NCI-H2081 (cell line): Measurements from ENCODE around the gene PDSS2.
"Not testable (repeated sequence)": the region's sequence is repeated elsewhere in the genome, so short reads cannot be mapped to it uniquely, and the experiment has no call there.

Experiments used
- DNase-seq, 2 experiments: peaks; one replicate each; lab custom pipeline; 2025; lab: John Stamatoyannopoulos, UW

Gene PDSS2

GRCh38 chr6:107418118-107418517 is 41.2 kb downstream of the PDSS2 start:
- no peak for DNase-seq

GRCh38 chr6:107416145-107416544 is 43.2 kb downstream of the PDSS2 start:
- DNase-seq = no peak

GRCh38 chr6:107413966-107414645 is 45.3 kb downstream of the PDSS2 start:
- no peak for DNase-seq

- DNase-seq = no peak
These were observed 48.2 kb downstream of the PDSS2 start for GRCh38 chr6:107411161-107411560.

- DNase-seq = no peak
These were observed 49.4 kb downstream of the PDSS2 start for GRCh38 chr6:107409942-107410341.

GRCh38 chr6:107408714-107409113 is 50.6 kb downstream of the PDSS2 start:
- DNase-seq = no peak

GRCh38 chr6:107405002-107405401 is 54.4 kb downstream of the PDSS2 start:
- DNase-seq = no peak

- DNase-seq = no peak
These were observed 56.8 kb downstream of the PDSS2 start for GRCh38 chr6:107402533-107402932.

- no peak for DNase-seq
These were observed 57.8 kb downstream of the PDSS2 start for GRCh38 chr6:107401573-107401972.

GRCh38 chr6:107400616-107401147 is 58.7 kb downstream of the PDSS2 start:
- no peak for DNase-seq

- no peak for DNase-seq
These were observed 59.4 kb downstream of the PDSS2 start for GRCh38 chr6:107399935-107400334.

GRCh38 chr6:107398001-107398400 is 61.4 kb downstream of the PDSS2 start:
- DNase-seq = no peak

GRCh38 chr6:107396211-107396610 is 63.2 kb downstream of the PDSS2 start:
- no peak for DNase-seq

- DNase-seq = no peak
These were observed 67.3 kb downstream of the PDSS2 start for GRCh38 chr6:107392069-107392468.

- no peak for DNase-seq
These were observed 68.5 kb downstream of the PDSS2 start for GRCh38 chr6:107390685-107391435.

GRCh38 chr6:107390056-107390455 is 69.3 kb downstream of the PDSS2 start:
- DNase-seq = no peak

GRCh38 chr6:107386904-107387303 is 72.5 kb downstream of the PDSS2 start:
- no peak for DNase-seq

- DNase-seq = no peak
These were observed 73.0 kb downstream of the PDSS2 start for GRCh38 chr6:107386340-107386739.

- no peak for DNase-seq
These were observed 75.7 kb downstream of the PDSS2 start for GRCh38 chr6:107383705-107384104.

GRCh38 chr6:107374264-107374663 is 85.1 kb downstream of the PDSS2 start:
- DNase-seq = no peak

GRCh38 chr6:107369493-107369892 is 89.9 kb downstream of the PDSS2 start:
- DNase-seq = no peak

- DNase-seq = no peak
These were observed 90.9 kb downstream of the PDSS2 start for GRCh38 chr6:107368471-107368870.

- DNase-seq = not testable (repeated sequence)
These were observed 95.2 kb downstream of the PDSS2 start for GRCh38 chr6:107364173-107364572.
